Mononuclear cell (primary cell): ENCODE results near the gene ZNF362. TPM values are rescaled to one million over a fixed set of nuclear protein-coding genes. Genes with fewer than 3 reads are reported as not detected.
"Not testable (repeated sequence)": the region's sequence is repeated elsewhere in the genome, so short reads cannot be mapped to it uniquely, and the experiment has no call there.

Source experiments
- H3K27me3 ChIP-seq: 2 replicates; pipeline ENCODE4 v1.6.0; 2011; ENCODE audit warnings: low read length, control low read depth; ENCODE audit not compliant: insufficient read depth
- H3K4me1 ChIP-seq: 2 replicates; pipeline ENCODE4 v1.5.1; 2011; ENCODE audit warnings: mild to moderate bottlenecking, low read length, control low read depth; ENCODE audit not compliant: insufficient read depth
- H3K4me3 ChIP-seq: 2 replicates; pipeline ENCODE4 v1.5.1; 2011; ENCODE audit warnings: mild to moderate bottlenecking, low read length, moderate library complexity
- H3K9me3 ChIP-seq: 2 replicates; pipeline ENCODE4 v1.5.1; 2011; ENCODE audit warnings: low read depth, mild to moderate bottlenecking, control low read depth, low read length
- total RNA-seq: library from RNA; depleted of rRNA; stranded (reverse); fragments of >200 nt; gene quantifications from one replicate; pipeline ENCODE4 v1.2.3, GENCODE V29; 2012

Gene ZNF362
- total RNA-seq, 1 donor, result 11.8 TPM

DNA sequence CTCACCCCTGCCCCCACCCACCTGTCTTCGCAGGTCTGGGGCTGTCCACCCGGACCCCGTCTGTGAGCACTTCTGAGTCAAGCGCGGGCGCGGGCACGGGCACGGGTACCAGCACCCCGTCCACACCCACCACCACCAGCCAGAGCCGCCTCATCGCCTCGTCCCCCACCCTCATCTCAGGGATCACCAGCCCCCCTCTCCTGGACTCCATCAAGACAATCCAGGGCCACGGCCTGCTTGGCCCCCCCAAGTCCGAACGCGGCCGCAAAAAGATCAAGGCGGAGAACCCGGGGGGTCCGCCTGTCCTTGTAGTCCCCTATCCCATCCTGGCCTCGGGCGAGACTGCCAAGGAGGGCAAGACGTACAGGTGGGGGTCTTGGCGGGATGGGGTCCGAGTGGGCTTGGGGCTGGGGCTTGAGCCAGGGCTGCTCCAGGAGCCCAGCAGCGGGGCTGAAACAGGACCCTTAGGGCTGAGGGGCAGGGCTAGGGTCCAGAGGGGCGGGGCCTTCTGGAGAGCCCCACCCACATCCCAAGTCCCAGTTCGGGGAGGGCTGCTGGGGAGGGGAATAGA lies 23.9 kb downstream of the ZNF362 start:
- Histone ChIP-seq H3K4me1 (no peaks in the 10 kb centered on the region), H3K4me3 (no peak overlapping the region), H3K9me3 (no peaks in the 10 kb centered on the region), H3K27me3 (no peaks in the 10 kb centered on the region)

DNA sequence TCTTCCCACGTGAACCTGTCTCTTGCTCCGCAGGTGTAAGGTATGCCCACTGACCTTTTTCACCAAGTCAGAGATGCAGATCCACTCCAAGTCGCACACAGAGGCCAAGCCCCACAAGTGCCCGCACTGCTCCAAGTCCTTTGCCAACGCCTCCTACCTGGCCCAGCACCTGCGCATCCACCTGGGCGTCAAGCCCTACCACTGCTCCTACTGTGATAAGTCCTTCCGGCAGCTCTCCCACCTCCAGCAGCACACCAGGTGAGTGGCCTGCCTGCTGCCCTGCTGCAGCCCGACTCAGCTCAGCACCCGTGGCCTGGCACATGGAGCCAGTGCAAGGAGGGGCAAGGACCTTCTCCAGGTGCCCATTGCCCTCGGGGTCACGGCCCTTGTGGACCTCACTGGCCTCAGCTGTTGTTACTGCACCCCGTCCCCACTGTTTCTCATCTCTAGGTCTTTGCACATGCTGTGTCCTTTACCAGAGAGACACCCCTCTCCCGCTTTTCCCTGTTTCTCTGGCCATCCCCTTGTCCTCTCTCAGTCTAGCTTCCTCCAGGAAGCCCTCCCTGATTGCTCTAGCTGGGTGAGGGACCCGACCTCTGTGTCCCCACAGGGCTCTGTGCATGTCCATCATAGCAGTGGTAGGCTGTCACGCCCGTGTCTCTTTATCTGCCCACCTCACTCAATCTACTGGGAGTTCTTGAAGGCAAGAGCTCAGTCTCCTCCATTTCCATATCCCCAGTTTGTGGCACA lies 25.4 kb downstream of the ZNF362 start:
- no peaks in the 10 kb centered on the region for H3K9me3 ChIP-seq
- no peaks in the 10 kb centered on the region for H3K27me3 ChIP-seq
- no peaks in the 10 kb centered on the region for H3K4me1 ChIP-seq
- no peak overlapping the region for H3K4me3 ChIP-seq

DNA sequence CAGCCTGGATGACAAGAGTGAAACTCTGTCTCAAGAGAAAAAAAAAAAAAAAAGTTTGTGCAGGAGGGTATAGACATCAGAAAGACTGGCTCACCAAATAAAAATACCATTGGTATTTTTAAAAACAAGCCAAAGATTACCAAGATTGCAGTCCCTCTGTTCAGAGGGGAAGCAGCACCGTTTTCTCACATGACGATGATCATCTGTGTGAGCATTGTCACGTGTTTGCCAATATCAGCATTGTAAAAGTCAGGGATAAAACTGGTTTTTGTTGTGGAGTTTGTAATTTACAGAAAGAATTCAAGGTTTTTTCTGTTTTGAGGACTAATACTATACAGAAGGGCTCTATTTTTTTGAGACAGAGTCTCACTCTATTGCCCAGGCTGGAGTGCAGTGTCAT lies 26.5 kb downstream of the ZNF362 start:
- H3K27me3 ChIP-seq, result no peaks in the 10 kb centered on the region
- H3K4me3 ChIP-seq, result no peak overlapping the region
- H3K4me1 ChIP-seq, result no peaks in the 10 kb centered on the region
- H3K9me3 ChIP-seq, result no peaks in the 10 kb centered on the region

DNA sequence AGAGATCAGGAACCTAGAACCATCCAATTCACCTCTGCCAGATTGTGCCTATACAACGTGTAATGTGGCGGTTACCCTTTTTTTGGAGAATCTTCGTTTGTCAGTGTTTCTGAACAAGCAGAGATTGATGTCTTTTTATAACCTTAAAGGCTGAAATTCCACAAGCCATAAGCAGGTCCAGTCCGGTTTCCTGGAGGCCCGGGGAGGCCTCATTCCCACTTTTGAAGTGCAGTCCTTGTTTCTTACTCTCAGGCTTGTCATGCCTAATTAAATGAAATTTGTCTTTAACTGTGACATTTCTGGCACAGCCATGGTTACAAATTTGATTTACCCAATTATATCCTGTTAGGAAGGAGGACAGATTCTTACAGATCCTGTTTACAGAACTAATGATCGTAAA lies 27.8 kb downstream of the ZNF362 start:
- Histone ChIP-seq H3K27me3 (no peaks in the 10 kb centered on the region), H3K4me1 (no peaks in the 10 kb centered on the region), H3K9me3 (no peaks in the 10 kb centered on the region), H3K4me3 (no peak overlapping the region)

DNA sequence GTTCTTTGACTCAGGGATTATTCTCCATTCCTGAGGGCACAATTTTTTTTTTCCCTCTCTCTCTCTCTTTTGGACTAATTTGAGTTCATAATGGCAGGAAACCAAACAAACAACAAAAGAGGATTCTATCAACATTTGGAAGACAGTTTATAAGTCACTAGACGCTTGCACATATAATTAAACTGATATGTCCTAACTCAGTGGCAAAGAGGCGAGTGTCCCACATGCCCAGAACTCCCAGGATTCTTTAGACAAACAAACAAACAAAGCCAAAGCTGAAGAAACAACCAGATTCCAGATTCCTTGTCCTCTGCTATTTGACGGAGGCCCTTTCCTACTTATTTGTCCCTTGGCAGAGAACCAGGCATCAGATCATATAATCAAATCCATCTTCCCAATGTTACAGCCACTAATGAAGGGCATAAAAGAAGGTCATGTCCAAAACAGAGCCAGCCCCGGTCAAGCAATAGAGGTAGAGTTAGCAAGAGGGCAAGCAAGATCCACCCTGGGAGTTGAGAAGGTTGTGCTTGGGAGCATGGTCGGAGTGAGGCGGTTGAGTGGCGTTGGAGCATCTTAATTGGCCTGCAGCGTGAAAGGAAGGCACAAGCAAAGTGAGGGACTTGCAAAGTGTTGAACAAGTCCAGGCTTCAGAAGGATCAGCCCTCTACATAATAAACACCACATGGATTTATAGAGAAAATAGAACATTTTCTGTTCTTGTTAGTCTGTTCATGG lies 30.3 kb downstream of the ZNF362 start:
- H3K4me1 ChIP-seq, result no peaks in the 10 kb centered on the region
- H3K9me3 ChIP-seq, result no peaks in the 10 kb centered on the region
- no peak overlapping the region for H3K4me3 ChIP-seq
- no peaks in the 10 kb centered on the region for H3K27me3 ChIP-seq

DNA sequence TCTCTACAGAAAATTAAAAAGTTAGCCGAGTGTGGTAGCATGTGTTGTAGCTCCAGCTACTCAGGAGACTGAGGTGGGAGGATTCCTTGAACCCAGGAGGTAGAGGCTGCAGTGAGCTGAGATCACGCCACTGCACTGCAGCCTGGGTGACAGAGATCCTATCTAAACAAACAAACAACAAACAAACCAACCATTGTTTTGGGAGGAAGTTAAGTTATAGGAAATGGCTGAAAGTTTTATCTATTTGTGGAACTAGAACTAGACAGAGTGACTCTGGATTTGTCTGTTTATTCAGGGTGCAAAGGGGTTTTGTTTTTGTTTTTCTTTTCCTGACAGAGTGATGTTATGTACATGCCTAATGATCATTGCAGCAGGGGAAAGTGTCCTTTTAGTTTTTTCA lies 31.0 kb downstream of the ZNF362 start:
- no peaks in the 10 kb centered on the region for H3K9me3 ChIP-seq

DNA sequence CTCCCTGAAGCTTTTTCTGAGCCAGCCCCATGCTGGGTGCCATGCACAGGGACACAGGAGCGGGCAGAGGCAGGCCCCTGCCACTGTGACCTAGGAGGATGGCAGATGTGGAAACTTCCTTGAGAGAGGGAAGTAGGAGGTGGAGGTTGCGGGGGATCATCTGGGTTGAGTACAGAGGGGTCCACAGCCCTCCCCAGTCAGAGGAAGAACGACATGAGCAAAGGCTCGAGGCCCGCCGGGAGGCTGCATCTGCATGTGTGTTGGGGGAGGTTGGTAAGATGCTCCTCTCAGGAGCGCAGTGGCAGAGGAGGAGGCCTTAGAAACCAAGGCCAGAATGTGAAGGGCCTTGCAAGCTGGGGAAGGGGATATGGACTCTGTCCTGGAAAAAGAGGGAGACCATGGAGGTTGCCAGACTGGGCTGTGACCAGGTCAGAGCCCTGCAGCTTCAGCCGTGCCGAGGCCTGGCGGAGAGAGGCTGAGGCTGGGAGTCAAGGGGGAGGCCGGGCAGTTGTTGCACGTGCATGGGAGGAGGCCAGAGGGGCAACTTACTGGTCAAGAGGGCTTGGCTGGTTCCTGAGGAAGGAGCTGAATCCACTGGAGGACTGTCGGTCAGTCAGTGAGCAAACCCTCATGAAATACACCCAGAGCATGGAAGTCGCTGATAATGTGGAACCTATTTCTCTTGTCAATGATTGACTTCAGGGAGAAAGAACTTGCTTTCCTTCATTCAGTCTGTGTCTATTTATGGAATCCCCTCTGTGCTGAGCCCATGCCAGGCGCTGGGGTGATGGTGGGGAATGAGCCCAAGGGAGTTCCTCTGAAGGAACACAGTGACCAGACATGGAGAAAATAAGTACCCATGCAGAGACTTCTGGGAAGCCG lies 32.9 kb downstream of the ZNF362 start:
- Histone ChIP-seq H3K4me3 (no peak overlapping the region), H3K9me3 (no peaks in the 10 kb centered on the region), H3K4me1 (no peaks in the 10 kb centered on the region), H3K27me3 (no peaks in the 10 kb centered on the region)

More for the DNA sequence above, 31.0 kb downstream of the ZNF362 start:
- H3K4me3 ChIP-seq, result no peak overlapping the region
- no peaks in the 10 kb centered on the region for H3K4me1 ChIP-seq
- no peaks in the 10 kb centered on the region for H3K27me3 ChIP-seq

DNA sequence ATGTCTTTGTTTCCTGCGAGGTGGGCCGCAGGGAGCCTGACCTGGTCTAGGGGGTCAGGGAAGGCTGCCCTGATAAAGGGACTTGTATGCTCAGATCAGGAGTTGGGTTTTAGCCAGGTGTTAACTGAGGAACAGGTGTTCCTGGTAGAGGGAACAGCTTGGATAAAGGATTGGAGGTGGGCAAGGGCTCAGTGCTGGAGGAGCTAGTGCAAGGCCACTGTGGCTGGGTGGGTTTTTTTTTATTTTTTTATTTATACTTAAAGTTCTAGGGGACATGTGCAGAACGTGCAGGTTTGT lies 33.5 kb downstream of the ZNF362 start:
- Histone ChIP-seq H3K27me3 (no peaks in the 10 kb centered on the region), H3K9me3 (no peaks in the 10 kb centered on the region), H3K4me1 (no peaks in the 10 kb centered on the region), H3K4me3 (no peak overlapping the region)

DNA sequence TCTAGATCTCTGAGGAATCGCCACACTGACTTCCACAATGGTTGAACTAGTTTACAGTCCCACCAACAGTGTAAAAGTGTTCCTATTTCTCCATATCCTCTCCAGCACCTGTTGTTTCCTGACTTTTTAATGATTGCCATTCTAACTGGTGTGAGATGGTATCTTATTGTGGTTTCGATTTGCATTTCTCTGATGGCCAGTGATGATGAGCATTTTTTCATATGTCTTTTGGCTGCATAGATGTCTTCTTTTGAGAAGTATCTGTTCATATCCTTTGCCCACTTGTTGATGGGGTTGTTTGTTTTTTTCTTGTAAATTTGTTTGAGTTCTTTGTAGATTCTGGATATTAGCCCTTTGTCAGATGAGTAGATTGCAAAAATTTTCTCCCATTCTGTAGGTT lies 34.3 kb downstream of the ZNF362 start:
- H3K27me3 ChIP-seq, H3K4me1 ChIP-seq, H3K4me3 ChIP-seq, H3K9me3 ChIP-seq: not testable (repeated sequence)

DNA sequence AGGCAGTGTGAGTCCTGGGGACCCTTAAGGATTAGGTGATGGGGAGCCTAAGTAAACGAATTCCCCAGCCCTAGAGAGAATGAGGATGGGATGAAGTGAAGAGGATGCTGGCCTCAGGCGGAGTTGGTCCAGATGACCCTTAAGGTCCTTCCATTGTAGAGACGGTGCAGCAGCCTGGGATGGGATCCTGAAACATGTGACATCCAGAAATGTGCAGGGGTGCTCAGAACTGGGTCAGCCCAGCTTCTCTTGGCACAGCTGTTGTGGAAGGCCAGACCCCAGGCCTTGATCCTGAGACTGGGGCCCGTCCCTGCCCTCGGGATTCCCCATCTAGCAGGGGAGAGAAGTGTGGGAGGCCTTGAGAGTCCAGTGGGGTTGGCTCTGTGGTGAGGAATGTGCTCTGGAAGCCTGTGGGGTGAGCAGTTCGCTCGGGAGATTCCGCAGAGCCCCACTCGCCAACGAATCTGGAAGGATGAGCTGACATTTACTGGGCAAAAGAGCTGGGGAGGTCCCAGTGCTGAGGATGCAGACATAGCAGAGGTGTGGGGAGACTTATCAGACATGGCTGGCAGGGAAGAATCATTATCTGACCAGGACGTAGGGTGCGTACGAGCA lies 36.5 kb downstream of the ZNF362 start:
- Histone ChIP-seq H3K4me1 (peaks cover 4% of the 10 kb centered on the region), H3K27me3 (no peaks in the 10 kb centered on the region), H3K4me3 (no peak overlapping the region), H3K9me3 (no peaks in the 10 kb centered on the region)

DNA sequence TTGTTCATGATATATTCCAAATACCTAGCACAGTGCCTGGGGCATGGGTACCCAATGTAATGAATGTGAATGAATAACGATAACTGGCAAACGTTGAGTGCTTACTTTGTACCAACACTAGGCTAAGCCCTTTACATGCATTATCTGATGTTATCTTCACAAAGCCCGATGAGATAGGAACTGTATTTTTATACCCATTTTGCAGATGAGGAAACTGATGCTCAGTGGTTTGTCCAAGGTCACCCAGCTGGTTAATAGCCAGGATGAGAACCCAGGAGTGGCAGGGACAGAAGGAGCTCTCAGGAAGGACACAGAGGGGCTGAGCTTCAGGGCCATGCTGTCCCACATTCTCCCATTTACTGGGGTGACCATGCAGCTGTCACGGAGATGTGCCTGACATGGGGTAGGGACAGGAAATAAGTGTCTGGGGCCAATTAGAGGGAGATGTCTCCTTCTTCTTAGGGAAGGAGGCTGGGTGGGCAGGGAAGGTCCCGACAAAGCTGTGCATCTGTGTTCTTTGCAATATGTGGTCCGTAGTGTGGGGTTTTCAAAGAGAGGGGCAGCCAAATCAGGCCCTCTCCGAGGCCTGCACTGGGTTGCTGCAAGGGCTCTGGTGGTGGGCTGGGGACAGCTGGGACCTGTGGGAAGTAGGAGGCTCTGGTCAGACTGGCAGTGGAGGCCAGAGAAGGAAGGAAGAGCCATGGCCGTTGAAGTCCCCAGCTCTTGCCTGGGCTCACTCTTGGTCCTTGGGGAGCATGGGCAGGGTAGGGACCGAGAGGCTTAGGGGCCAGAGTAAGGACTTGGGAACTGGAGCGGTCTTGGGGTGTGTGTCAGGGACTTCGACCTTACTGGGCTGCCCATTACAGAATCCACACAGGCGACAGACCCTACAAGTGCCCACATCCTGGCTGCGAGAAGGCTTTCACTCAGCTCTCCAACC lies 38.0 kb downstream of the ZNF362 start:
- Histone ChIP-seq H3K9me3 (no peaks in the 10 kb centered on the region), H3K27me3 (no peaks in the 10 kb centered on the region), H3K4me3 (no peak overlapping the region), H3K4me1 (peaks cover 8% of the 10 kb centered on the region)

DNA sequence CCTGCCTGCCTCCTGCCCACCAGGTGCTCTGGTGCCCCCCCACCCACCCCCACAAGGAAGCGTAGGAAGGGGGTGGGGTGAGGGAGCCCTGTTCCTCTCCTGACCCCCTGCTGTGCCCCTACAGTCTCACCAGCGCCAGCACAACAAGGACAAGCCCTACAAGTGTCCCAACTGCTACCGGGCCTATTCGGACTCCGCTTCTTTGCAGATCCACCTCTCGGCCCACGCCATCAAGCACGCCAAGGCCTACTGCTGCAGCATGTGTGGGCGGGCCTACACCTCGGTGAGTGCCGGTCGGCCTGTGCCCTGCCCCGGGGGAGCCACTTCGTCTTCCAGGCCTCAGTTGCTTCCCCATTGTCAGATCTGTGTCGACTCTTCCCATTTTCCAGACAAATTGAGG lies 38.7 kb downstream of the ZNF362 start:
- H3K27me3 ChIP-seq, result no peaks in the 10 kb centered on the region
- H3K4me1 ChIP-seq, result peaks cover 8% of the 10 kb centered on the region
- no peak overlapping the region for H3K4me3 ChIP-seq
- no peaks in the 10 kb centered on the region for H3K9me3 ChIP-seq

DNA sequence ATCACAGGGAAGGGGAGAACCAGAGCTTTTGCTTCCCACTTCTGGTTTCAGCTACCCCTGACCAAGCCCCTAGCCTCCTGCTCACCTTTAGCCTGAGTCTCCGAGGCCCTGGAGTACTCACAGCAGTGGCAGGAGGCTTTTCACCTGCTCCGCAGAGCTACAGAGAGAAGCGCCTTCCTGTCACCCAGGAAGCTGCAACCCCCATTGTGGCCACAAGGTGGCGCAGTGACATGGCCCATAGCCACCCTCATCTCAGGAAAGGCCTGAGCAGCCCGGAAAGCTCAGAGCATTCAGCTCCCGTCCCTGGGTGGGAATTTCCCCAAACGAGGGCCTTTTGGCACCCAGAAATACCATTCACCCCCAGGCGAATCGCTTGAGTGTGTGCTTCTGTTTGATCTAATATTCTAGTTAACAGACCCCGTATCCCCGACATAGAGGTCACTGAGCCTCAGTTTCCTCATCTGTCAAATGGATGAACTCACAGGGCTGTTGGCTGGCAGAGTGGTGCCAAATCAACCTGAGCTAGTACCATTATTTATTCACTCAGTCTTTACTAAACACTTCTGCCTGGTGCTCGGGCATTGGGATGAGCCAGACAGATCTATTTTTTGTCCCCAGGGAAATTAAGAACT lies 39.3 kb downstream of the ZNF362 start:
- peaks cover 8% of the 10 kb centered on the region for H3K4me1 ChIP-seq
- H3K9me3 ChIP-seq, result no peaks in the 10 kb centered on the region
- no peaks in the 10 kb centered on the region for H3K27me3 ChIP-seq
- no peak overlapping the region for H3K4me3 ChIP-seq

DNA sequence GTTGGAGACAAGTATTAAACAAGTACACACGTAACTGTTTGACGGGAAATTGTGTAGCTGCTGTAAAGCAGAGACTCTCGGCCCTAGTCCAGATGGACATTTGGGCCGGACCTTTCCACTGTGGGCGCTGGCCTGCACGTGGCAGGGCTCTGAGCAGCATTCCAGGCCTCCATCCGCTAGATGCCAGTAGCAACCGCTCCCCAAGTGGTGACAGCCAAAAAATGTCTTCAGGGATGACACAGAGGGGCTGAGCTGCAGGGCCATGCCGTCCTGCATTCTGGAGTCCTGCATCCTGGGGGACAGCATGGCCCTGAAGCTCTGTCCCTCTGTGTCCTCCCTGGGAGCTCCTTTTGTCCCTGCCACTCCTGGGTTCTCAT lies 39.8 kb downstream of the ZNF362 start:
- H3K9me3 ChIP-seq, result no peaks in the 10 kb centered on the region
- H3K4me1 ChIP-seq, result peaks cover 8% of the 10 kb centered on the region
- H3K27me3 ChIP-seq, result no peaks in the 10 kb centered on the region
- no peak overlapping the region for H3K4me3 ChIP-seq
